IMR-90 (cell line): Measurements from ENCODE around the gene RGPD8.
"Not testable (repeated sequence)": the region's sequence is repeated elsewhere in the genome, so short reads cannot be mapped to it uniquely, and the experiment has no call there.

Experiments
- CEBPB ChIP-seq: IDR thresholded peaks from 2 replicates; pipeline ENCODE4 v1.6.1; 2012; ENCODE audit warnings: low read depth, low read length, improper control_type of control experiment
- POLR2A ChIP-seq: IDR thresholded peaks from 2 replicates; pipeline ENCODE4 v1.6.1; 2012; ENCODE audit warnings: mild to moderate bottlenecking, low read depth, low read length

DNA sequence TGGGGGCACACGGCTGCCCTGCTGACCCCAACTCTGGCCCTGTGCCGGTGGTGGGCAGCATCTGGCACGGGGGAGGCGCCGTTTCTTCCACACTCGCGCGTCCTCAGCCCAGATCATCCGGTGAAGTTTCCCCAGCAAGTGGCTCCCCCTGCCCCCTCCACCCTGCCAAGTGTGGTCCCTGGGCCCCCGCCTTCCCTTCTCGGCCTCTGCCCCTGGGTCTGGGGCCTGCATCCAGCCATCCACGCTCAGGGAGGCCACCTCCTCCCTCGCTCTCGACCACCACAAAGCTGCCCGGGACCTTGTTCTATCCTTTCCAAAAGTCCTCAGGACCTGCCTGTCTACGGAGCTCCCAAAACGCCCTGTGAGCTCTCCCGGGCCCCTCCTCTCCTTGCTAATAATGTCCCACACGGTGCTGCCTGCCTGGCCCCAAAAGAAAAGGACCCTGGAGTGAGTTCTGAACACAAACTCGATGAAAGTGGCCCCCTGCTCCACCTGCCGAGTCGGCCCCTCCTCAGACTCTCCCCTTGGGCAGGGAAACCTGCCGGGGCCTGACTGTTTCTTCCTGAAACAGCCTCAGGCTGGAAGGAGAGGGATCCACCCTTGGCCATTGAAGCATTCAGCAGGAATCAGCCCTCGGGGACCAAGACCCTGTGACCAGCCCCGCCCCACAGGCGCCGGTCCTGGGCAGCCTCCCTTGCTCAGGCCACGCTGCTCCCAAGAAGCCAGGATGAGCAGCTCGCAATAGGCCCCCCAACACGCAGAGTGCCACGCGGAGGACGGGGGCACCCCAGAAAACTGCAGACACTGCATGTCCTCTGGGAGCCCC is 1.7 kb upstream of the RGPD8 start:
- not testable (repeated sequence) for TF ChIP-seq POLR2A, CEBPB
